Jurkat, Clone E6-1 (cell line): ENCODE results near the gene COL6A2.

Experiments
- DNase-seq: peaks from one replicate; pipeline ENCODE4 v3.0.0-alpha.2; 2011; ENCODE audit warnings: low read depth, low spot score
- H3K4me3 ChIP-seq: 2 replicates; pipeline ENCODE4 v1.5.1; 2011; ENCODE audit warnings: mild to moderate bottlenecking, low read length, control low read depth, moderate library complexity

The COL6A2 gene

GRCh38 chr21:46178961-46179360 lies 81.0 kb downstream of the COL6A2 start:
- no peak overlapping the region for H3K4me3 ChIP-seq
- no peak for DNase-seq
